ENCODE data around the gene C1QTNF6. TPM values are rescaled to one million over a fixed set of nuclear protein-coding genes. Genes with fewer than 3 reads are reported as not detected.

C1QTNF6 gene
- total and polyA plus RNA-seq, 2 donors (not counting 3 experiments of a cell fraction or from before 2014, with no cell fraction given) = 20.2 to 27.6 TPM

DNA sequence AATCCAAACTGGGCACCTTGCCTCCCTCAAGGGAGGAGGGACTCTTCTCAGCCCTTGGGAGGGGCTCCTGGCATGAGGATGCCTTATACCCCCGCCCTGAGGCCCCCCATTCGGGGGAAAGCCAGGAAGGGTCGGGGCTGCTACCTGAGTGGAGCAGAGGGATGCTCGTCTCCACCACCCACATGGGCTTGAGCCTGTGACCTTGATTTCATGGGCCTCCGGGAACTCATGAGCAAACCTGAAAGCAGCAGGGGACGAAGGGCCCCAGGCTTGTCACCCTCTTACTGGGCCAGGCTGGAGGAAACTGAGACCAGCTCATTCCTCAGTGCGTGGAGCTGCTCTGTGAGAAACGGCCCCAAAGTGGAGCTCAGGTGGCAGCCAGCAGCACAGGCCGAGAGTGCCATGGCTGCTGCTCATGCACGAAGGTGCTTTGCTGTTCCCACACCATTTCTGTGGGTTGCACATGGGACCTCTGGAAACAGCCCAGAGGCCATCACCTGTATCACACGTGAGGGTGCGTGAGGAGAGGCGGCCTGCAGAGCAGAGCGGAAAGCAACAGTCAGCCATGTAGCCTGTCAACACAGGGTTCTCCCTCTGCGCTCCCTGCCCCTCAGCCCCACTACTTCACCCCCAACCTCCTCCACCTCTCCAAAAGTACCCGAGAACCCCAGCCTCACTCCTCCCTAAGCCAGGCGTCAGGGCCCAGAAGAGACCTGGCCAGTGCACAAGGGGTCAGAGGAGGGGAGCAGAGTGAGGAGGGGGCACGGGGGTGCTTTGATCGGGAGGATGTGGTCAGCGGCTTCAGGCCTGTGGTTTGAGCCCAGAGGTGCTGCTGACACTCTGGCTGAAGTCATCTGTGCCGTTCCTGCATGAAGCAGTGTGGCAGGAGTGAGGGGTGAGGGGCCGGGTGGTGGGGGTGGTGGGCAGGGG lies 24.2 kb downstream of the C1QTNF6 start:
- no peaks in the 10 kb centered on the region for H3K9me3 ChIP-seq (replicated peaks; ENCODE audit: control insufficient read depth, insufficient read depth, low read length)
- TF ChIP-seq, protein P1, sequence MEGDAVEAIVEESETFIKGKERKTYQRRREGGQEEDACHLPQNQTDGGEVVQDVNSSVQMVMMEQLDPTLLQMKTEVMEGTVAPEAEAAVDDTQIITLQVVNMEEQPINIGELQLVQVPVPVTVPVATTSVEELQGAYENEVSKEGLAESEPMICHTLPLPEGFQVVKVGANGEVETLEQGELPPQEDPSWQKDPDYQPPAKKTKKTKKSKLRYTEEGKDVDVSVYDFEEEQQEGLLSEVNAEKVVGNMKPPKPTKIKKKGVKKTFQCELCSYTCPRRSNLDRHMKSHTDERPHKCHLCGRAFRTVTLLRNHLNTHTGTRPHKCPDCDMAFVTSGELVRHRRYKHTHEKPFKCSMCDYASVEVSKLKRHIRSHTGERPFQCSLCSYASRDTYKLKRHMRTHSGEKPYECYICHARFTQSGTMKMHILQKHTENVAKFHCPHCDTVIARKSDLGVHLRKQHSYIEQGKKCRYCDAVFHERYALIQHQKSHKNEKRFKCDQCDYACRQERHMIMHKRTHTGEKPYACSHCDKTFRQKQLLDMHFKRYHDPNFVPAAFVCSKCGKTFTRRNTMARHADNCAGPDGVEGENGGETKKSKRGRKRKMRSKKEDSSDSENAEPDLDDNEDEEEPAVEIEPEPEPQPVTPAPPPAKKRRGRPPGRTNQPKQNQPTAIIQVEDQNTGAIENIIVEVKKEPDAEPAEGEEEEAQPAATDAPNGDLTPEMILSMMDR (IDR thresholded peaks at IDR 0.05; ENCODE audit: extremely low read depth in 1 of 2, insufficient read depth in 1 of 2, low read depth in 1 of 2, low read length in 2 of 2) = no peak
- no peak for TF ChIP-seq JUN (IDR thresholded peaks at IDR 0.05; ENCODE audit: borderline replicate concordance, insufficient read depth, insufficient read length, low read depth)
- TF ChIP-seq FOS (IDR thresholded peaks at IDR 0.05; ENCODE audit: borderline replicate concordance, insufficient read depth, low read length) = no peak
- TF ChIP-seq EZH2 (IDR thresholded peaks at IDR 0.05; ENCODE audit: borderline replicate concordance, low read depth, low read length, severe bottlenecking) = no peak
- no peak for TF ChIP-seq GATA2 (IDR thresholded peaks at IDR 0.05; ENCODE audit: insufficient read depth, insufficient read length, low read depth, low read length)
- dilution Hi-C loops (cut with MboI; ENCODE audit: extremely low pct_ligation_motif_present, low sequenced_read_pairs) = no loop called here
- no peaks in the 10 kb centered on the region for H3K9me1 ChIP-seq (replicated peaks; ENCODE audit: control insufficient read depth, extremely low read depth, insufficient read depth, low read length)
- DNase-seq (ENCODE audit: low read depth, low spot score) = no peak
- ChIA-PET POLR2A (no interaction called here), CTCF (interaction anchor here (1.2 to 3.1 kb wide), 3 partner anchors 34 to 37 kb away, joined by 4 to 21 read pairs (median 11); no protein-coding TSS in a partner anchor)
- intact Hi-C loops (cut with micrococcal nuclease) = no loop called here
- no peaks in the 10 kb centered on the region for H3K4me1 ChIP-seq (ENCODE audit: control insufficient read depth, extremely low read depth, insufficient read depth, low read length)
- no peak overlapping the region for H3K9ac ChIP-seq (replicated peaks; ENCODE audit: extremely low read depth, insufficient read depth, low read length)
- no peak overlapping the region for H3K27ac ChIP-seq (ENCODE audit: insufficient read depth, low read depth, low read length)
- H3K4me2 ChIP-seq (ENCODE audit: insufficient read depth, low read length) = no peak overlapping the region
- H3K36me3 ChIP-seq (ENCODE audit: control insufficient read depth in 2 of 2, extremely low read depth in 1 of 2, insufficient read depth in 2 of 2, low read length in 2 of 2) = no peaks in the 10 kb centered on the region
- no peaks in the 10 kb centered on the region for H3K79me2 ChIP-seq (ENCODE audit: control insufficient read depth, insufficient read depth, low read length)
- no peak overlapping the region for H3K4me3 ChIP-seq (replicated peaks in 1 of 3; ENCODE audit: insufficient read depth in 1 of 3, low read depth in 1 of 3, low read length in 3 of 3)
- no peak overlapping the region for H2AFZ ChIP-seq (ENCODE audit: low read depth, low read length)
- no peaks in the 10 kb centered on the region for H3K27me3 ChIP-seq (ENCODE audit: control insufficient read depth in 2 of 2, insufficient read depth in 2 of 2, low read length in 2 of 2)
- no peaks in the 10 kb centered on the region for H4K20me1 ChIP-seq (replicated peaks; ENCODE audit: control insufficient read depth, extremely low read depth, insufficient read depth, low read length)
- FAIRE-seq = no peak
- no TSS peak for BruUV-seq (replicated peaks)

Data from endothelial cell of umbilical vein (primary cell).